ENCODE results near the gene CMBL.
"Not testable (repeated sequence)": the region's sequence is repeated elsewhere in the genome, so short reads cannot be mapped to it uniquely, and the experiment has no call there.

Gene CMBL

GRCh38 chr5:10254686-10255085 is 53.0 kb downstream of the CMBL start:
- DNase-seq, result no peak

- no peak for DNase-seq
These were observed 54.3 kb downstream of the CMBL start for GRCh38 chr5:10253390-10253789.

DNA sequence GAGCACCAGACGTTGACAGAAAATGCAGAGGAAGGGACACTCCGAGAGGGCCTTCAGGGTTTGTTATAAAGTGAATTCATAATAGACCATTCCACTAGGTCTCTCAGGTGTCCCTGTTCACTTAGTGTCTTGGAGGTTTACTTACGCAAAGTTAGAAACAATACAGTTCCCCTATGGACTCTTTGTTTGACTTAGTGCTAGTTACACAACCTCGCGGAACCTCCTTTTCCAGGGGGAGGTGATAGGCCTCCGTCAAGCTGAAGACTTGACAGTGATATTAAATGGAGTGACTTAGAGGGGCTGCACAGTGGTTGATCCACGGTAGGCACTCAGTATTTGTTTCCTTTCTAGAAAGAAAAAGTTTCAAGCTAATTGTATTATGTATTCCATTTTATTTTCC is 56.3 kb downstream of the CMBL start:
- DNase-seq, result peak in 3 of 4 experiments; percentile 24 to 44 (median 34)

GRCh38 chr5:10250806-10251276 is 56.9 kb downstream of the CMBL start:
- DNase-seq, result peak in 3 of 4 experiments; percentile 26 to 34 (median 28)

- DNase-seq, result peak; percentile 96 to 99 (median 98)
These were observed 57.5 kb downstream of the CMBL start, which contains the start of gene CCT5 for GRCh38 chr5:10249948-10250805. CCT5 (plus strand) TSS chr5:10250280; CDS start chr5:10250341, 61 bp downstream.

- no peak for DNase-seq
These were observed 59.1 kb downstream of the CMBL start for GRCh38 chr5:10248378-10249260.

GRCh38 chr5:10247217-10247616 is 60.5 kb downstream of the CMBL start:
- not testable (repeated sequence) for DNase-seq

- no peak for DNase-seq
These were observed 60.9 kb downstream of the CMBL start for GRCh38 chr5:10246761-10247160.

DNA sequence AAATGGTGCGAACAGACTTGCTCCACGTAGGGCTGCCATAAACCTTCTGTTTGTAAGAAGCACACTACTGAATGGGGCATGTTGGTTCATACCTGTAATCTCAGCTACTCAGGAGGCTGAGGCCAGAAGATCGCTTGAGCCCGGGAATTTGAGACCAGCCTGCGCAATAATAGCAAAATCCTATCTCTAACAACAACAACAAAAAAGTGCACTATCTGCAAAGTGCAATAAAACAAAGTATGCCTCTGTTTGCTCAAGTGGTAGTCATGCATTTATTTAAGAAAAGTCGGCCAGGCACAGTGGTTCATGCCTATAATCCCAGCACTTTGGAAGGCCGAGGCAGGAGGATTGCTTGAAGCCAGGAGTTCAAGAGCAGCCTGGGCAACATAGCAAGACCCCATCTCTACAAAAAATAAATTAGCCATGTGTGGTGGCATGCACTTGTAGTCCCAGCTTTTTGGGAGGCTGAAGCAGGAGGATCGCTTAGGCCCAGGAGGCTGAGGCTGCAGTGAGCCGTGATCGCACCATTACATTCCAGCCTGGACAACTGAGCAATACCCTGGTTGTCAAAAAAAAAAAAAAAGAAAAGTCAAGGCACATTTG is 63.3 kb downstream of the CMBL start:
- no peak for DNase-seq

GRCh38 chr5:10243660-10244240 is 64.0 kb downstream of the CMBL start:
- no peak for DNase-seq

- no peak for DNase-seq
These were observed 72.4 kb downstream of the CMBL start for GRCh38 chr5:10235350-10235749.

DNA sequence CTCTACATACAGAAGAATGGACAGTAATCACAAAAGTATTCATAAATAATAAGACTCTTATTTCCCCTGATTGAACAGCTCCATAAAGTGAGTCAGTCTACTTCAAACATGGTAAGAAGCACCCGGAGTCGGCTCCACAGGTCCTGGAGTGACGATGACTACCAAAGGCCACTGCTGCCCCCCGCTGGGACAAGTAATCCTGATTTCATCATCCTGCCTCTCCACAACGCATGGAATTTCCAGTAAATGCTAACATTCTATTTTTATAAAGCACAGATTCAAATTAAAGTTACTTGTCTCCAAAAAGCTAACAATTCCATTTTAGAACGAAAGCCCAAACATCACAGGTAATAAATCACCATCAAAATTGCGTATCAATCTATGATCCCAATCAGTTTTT is 74.2 kb downstream of the CMBL start:
- peak in 3 of 4 experiments; percentile 3 to 17 (median 11) for DNase-seq

DNA sequence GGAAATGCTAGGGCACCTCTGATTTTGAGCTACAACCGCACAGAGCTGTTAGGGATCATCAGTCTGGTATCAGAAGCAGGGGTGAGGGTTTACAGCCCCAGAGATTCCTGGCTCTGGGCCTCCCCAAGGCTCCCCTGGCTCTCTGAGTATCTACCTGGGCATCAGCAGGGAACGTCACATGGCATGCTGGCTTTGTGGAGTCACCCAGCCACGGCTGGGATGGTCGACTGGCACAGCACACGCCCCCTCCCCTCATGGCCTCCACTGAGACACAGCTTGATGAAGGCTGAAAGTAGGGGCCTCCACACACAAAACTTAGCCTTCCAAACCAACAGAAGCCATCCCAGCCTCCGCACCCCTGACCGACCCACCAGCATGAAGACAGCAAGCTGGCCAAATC is 74.7 kb downstream of the CMBL start:
- DNase-seq, result no peak

DNA sequence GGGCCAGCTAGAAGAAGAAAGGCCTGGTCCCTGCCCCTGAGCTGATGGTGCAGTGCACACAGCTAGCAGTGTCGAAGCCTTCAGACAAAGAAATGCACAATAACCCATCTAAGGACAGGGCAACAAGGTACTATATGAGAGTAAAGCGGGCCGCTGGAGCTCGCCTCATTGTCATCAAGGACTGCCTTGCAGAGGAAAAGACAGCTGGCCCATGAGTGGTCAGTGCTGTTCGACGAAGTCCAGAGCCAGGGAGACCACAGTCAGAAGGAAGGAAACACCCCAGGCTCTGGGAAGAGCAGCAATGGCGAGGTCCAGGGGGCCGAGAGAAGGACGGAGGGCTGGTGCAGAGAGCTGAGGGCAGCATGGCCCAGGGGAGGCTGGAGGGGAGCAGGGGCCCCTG is 75.3 kb downstream of the CMBL start:
- DNase-seq, result no peak

GRCh38 chr5:10229306-10230048 is 78.2 kb downstream of the CMBL start:
- no peak for DNase-seq

DNA sequence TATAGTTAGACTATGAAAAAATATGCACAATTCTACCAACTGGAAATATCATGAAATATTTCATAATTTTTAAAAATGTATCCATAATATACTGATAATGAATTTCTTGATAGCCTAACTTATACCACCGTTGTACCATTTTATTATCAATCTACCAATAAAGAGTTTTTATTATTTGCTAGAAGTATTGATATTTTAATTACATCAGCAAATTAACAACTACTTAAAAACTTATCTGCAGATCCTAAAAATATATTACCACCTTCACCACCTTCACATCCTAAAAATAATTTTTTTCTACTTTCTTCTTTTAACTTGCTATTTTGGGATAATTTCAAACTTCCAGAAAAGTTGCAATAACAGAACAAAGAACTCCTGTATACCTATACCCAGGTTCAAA is 79.4 kb downstream of the CMBL start:
- no peak for DNase-seq
